ENCODE results near the gene ZCWPW1.
"Not testable (repeated sequence)": the region's sequence is repeated elsewhere in the genome, so short reads cannot be mapped to it uniquely, and the experiment has no call there.

ZCWPW1 gene

DNA sequence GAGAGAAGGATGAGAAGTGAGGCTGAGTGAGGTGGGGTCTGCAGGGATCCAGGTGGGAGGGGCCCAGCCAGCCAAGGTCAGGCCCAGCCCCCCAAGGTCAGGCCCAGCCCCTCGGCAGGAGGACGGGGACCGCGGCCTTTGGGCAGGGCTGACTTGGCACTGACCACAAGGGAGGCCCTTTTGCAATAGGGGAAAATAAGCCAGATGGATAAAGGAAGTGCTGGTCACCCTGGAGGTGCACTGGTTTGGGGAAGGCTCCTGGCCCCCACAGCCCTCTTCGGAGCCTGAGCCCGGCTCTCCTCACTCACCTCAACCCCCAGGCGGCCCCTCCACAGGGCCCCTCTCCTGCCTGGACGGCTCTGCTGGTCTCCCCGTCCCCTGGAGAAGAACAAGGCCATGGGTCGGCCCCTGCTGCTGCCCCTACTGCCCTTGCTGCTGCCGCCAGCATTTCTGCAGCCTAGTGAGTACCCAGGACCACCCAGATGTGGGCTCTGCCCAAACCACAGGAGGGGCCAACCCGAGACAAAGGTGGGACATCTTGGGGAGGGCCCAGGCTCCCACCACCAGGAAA, 55.2 kb downstream of the ZCWPW1 start, which contains the start of gene PILRA:
Gene PILRA, plus strand, starts transcription at position 227 of the 571 bp plus-strand sequence. Its CDS starts 170 bp downstream, at position 397.
- no peak for DNase-seq (ENCODE audit: low spot score)

DNA sequence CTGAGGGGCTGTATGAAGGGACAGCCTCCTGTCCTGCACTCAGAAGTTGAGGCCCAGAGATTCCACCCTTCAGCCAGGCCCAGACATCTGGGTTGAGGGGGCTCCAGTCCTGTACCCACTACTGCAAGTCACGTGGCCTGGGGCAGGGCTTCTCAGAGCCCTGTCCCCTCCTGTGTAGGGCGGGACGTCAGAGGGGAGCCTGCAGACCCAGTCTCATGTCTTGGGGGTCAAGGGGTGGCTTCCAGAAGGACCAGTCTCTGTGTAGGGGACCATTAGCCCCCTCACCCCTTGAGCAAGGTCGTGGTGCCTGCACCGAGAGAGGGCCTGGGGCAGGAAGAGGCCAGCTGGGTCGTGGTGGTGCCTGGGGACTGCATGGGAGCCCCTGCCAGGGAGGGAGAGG, 55.8 kb downstream of the ZCWPW1 start:
- DNase-seq (ENCODE audit: low spot score) = no peak

DNA sequence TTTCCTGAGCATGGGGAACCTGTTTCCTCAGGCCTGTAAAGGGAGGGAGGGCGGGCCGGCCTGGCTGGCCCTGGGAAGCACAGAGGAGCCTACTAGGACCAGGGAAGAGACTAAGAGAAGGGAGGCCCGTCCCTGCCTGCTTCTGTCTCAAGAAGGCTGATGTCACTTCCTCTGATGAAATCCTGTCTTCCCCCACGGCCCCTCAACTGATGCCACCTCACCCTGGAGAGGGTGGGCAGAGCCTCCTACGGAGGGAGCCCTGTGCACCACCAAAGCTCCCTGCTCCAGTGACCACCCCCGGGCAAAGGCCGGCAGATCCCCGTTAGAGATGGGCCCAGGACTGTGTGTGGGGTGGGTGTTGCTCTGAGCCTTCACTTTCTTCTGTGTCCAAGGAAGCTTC, 56.2 kb downstream of the ZCWPW1 start:
- DNase-seq (ENCODE audit: low spot score) = no peak

DNA sequence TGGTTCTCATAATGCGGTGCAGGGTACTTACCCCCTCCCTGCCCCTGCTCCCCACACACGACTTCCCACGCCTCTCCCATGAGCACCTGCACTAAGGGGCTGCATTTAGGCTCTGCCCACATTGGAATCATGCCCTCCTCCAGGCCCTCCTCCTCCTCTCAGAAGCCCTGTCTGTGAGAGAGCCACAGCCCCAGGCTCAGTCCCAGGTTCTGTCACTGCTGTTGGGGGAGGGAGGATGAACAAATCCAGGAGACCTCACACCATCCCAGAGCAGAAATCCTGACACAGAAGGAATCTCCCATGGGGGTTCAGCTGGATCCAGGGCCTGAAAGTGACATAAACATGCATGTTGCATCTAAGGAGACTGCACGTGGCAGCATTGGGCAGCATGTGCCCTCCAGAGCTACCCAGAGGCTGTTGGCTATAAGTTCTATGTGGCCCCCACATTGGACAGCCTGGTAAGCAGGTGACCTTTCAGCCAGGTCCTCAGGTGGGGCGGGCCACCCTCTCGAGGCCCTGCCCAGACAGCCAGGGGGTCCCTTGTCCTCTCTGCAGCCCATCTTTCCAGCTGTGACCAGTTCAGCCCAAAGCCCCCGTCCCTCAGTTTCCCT, 56.8 kb downstream of the ZCWPW1 start:
- DNase-seq (ENCODE audit: low spot score) = no peak

DNA sequence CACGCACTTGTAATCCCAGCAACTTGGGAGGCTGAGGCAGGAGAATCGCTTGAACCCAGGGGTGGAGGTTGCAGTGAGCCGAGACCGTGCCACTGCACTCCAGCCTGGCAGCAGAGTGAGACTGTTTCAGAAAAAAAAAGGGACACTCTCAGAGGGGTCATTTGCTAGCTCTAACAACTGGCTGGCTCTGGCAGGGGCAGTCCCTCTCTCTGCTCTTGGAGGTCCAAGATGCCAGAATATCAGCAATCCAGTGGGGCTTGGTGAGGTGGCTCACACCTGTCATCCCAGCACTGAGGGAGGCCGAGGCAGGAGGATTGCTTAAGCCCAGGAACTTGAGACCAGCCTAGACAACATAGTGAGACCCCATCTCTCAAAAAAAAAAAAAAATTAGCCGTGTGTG, 57.8 kb downstream of the ZCWPW1 start:
- no peak for DNase-seq (ENCODE audit: low spot score)

DNA sequence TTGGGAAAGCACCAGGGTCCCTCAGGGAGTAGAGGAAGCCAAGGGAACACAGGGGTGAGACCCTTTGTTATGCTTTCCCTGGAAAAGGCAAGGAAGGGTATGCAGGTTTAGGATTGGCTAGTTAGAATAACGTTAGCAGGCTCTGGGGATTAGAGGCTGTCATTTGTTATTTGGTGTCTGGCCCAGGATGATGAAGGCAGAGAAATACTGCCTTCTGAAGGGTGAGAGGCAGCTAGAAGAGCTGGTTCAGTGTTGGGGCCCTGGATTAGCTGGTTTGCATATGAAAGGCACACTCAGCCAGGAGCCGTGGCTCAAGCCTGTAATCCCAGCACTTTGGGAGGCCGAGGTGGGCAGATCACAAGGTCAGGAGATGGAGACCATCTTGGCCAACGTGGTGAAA, 58.2 kb downstream of the ZCWPW1 start:
- DNase-seq (ENCODE audit: low spot score) = no peak

DNA sequence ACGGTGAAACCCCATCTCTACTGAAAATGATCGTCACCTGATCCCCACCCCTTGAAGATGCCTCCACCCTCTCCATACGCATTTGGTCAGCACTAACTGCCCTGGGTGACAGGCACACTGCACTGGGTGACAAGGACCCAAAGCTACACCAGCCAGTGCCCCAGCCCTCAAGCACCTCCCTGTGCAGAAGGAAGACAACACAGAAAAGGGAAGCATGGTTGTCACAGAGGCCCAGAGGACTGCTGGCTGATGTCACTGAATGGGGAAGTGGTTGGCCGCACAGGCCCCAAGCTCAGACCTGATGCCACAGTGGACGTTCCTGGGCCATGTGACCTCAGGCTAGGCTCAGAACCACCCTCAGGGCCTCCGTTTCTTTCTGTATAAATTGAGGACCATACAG, 59.4 kb downstream of the ZCWPW1 start:
- DNase-seq (ENCODE audit: low spot score) = no peak

DNA sequence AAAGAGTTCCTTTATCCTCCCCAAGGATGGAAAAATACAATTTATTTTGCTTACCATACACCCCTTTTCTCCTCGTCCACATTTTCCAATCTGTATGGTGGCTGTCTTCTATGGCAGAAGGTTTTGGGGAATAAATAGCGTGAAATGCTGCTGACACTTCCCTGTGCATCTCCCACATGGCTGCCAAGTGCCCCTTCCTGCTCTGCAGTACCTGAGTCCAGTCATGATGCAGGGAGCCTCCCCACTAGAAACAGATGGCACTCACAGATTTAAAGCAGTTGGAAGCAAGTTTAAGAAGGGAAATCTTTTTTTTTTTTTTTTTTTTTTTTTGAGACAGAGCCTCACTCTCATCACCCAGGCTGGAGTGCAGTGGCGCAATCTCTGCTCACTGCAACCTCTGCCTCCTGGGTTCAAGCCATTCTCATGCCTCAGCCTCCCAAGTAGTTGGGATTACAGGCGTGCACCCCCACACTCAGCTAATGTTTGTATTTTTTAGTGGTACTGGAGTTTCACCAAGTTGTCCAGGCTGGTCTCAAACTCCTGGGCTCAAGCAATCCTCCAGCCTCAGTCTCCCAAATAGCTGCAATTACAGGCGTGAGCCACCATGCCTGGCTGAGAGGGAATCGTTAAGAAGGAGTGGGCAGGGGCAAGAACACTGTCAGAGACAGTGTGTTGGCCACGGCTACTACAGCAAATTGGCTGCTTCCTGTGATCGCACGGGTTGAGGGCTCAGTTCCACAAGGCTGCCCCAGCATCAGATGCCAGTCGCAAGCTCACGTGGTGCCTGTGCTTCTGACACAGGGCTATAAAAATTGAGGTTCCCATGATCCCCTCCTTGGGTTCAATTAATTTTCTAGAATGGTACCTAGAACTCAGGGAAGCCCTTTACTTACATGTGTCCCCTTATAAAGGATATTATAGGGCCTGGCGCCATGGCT, 60.6 kb downstream of the ZCWPW1 start:
- no peak for DNase-seq (ENCODE audit: low spot score)

DNA sequence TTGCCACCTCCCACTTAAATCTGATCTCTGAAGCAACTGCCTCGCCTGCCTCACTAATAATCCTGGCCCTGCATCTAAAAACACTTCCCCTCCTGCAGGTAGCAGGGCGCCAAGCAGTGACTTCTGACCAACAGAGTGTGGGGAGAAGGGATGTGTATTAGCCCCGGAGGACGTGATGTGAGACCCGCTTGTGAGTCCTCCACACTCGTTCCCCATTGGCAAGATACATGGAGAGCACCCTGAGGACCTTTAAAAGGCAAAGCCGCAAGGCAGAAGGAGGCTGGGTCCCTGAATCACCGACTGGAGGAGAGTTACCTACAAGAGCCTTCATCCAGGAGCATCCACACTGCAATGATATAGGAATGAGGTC, 61.3 kb downstream of the ZCWPW1 start:
- no peak for DNase-seq (ENCODE audit: low spot score)

DNA sequence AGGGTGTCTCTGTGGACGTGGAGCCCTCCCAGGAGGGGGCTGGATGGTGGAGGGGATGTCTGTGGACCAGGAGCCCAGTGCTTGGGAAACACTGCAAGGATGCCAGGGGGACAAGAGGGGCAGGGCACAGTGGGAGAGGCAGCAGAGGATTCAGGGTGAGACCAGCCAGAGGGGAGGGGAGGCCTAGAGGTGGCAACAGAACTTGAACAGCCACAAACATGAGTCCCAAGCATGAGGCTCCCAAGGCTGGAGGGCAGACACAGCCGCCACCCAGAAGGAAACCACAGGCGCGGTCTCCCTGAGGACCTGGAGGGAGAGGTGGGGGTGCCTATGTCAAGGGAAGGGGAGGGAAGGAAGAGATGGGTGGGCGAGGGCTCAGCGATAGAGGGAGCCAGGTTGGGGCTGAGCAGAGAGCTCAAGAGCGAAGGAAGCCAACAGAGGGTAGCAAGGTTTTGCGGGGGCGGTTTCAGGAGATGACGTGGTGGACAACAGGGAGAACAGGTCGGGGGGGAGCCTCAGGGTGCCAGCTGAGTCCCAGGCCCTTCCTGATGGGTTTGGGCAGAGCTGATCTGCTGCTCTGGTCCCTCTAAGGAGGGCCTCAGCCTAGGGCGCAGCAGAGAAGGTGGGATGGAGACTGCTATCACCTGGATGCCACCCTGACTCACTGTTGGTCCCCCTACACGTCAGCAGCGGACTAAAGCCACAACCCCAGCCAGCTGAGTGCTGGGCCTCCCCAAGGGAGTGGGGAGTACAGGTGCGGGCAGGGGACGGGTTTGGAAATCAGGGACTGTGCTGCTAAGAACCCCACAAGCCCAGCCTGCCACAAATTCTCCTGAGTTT, 61.9 kb downstream of the ZCWPW1 start:
- DNase-seq (ENCODE audit: low spot score) = no peak

DNA sequence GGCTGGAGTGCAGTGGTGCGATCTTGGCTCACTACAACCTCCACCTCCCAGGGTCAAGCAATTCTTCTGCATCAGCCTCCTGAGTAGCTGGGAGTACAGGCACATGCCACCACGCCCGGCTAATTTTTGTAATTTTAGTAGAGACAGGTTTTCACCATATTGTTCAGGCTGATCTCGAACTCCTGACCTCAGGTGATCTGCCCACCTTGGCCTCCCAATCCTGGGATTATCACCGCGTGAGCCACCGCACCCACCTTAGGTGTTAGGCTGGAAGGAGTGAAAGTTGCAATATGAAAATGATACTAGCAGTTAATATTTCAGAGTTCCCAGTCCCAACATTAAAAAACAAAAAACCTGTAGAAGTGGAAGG, 62.5 kb downstream of the ZCWPW1 start:
- DNase-seq (ENCODE audit: low spot score) = not testable (repeated sequence)

DNA sequence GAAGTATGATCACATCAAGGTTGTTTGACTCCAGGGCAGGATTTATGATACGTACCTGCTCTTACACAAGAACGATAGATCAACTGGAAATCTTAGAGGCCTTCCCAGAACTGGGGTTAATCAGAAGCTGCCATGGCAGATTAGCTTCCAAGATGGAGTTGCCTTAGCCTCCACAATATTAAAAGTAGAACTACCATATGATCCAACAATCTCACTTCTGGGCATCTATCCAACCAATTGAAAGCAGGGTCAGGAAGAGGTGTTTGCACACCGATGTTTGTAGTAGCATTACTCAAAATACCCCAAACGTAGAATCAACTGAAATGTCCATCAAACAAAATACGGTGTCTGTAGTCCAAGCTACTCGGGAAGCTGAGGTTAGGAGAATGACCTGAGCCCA, 64.0 kb downstream of the ZCWPW1 start:
- no peak for DNase-seq (ENCODE audit: low spot score)

DNA sequence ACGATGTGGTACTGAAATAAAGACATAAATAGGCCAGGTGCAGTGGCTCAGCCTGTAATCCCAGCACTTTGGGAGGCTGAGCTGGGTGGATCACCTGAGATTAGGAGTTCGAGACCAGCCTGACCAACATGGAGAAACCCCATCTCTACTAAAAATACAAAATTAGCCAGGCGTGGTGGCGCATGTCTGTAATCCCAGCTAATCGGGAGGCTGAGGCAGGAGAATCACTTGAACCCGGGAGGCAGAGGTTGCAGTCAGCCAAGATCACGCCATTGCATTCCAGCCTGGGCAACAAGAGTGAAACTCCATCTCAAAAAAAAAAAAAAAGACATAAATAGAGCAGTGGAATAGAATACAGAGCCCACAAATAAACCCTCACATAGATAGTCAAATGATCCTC, 64.7 kb downstream of the ZCWPW1 start:
- DNase-seq (ENCODE audit: low spot score) = not testable (repeated sequence)

DNA sequence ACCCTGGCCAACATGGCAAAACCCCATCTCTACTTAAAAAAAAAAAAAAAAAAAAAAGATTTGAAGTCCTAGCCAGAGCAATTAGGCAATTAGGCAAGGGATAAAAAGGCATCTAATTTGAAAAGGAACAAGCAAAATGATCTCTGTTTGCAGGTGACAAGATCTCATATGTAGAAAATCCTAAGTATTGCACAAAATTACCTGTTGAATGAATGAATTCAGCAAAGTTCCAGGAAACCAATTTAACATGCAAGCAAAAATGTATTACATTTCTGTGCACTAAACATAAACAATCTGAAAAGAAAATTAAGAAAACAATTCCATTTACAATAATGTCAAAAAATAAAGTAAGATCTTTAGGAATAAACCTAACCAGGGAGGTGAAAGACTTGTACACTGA, 65.4 kb downstream of the ZCWPW1 start:
- no peak for DNase-seq (ENCODE audit: low spot score)

DNA sequence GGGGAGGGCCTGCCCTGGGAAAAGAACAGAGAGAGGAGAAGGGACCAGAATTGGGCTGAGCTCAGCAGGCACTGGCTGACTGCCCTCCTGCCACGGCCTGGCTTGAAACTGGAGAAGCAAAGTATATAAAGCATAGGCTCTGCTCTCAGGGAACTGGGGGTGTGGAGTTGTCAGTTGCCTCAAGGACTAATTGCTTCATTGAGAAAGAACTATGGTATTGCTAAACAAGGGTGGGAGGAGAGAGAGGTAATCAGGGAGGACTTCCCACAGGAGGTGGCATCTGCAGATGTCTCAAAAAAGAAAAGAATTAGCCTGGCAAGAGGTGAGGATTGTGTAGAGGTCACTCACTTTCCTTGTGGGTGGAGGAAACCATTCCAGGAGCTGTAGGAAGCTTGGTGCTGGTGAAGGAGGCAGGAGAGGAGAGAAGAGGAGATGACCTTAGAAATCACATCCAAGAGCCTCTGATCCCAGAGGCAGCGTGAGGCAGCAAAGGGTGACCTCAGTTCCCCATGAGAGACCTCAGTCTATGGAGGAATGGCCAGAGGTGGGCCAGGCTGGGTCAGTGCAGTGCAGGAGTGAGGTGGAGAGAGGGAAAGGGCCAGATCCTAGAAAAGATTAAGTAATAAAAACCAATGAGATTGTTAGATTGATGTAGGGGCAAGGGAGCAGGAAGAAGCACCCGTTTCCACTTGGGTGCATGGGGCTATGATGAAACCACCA, 68.2 kb downstream of the ZCWPW1 start:
- no peak for DNase-seq (ENCODE audit: low spot score)

DNA sequence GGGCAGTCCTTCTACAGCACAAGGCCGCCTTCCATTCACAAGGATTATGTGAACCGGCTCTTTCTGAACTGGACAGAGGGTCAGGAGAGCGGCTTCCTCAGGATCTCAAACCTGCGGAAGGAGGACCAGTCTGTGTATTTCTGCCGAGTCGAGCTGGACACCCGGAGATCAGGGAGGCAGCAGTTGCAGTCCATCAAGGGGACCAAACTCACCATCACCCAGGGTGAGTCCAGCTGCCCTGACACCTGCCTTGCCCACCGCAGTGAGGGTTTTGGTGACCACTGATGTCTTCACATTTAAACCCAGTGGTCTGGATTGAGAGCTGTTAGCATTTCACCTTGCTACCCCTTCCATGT, 69.7 kb downstream of the ZCWPW1 start:
- DNase-seq (ENCODE audit: low spot score) = no peak

DNA sequence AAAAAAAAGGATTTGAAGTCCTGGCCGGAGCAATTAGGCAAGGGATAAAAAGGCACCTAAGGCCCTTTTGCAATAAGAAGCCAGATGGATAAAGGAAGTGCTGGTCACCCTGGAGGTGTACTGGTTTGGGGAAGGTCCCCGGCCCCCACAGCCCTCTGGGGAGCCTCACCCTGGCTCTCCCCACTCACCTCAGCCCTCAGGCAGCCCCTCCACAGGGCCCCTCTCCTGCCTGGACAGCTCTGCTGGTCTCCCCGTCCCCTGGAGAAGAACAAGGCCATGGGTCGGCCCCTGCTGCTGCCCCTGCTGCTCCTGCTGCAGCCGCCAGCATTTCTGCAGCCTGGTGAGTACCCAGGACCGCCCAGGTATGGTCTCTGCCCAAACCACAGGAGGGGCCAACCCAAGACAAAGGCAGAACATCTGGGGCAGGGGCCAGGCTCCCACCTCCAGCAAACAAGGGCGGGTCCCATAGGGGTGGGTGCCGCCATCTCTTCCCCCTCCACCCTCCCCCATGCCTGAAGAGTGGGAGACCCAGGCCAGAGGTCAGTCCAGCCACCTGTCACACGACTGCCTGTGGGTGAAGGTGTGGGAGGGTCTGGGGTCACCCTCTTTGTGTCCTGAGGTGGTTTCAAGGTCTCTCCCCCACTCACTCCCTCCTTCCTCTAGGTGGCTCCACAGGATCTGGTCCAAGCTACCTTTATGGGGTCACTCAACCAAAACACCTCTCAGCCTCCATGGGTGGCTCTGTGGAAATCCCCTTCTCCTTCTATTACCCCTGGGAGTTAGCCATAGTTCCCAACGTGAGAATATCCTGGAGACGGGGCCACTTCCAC, 70.3 kb downstream of the ZCWPW1 start, which contains the start of gene PILRB:
Gene PILRB, plus strand, starts transcription at position 91 of the 830 bp plus-strand sequence. Its CDS starts 186 bp downstream, at position 277.
- DNase-seq (ENCODE audit: low spot score) = no peak

DNA sequence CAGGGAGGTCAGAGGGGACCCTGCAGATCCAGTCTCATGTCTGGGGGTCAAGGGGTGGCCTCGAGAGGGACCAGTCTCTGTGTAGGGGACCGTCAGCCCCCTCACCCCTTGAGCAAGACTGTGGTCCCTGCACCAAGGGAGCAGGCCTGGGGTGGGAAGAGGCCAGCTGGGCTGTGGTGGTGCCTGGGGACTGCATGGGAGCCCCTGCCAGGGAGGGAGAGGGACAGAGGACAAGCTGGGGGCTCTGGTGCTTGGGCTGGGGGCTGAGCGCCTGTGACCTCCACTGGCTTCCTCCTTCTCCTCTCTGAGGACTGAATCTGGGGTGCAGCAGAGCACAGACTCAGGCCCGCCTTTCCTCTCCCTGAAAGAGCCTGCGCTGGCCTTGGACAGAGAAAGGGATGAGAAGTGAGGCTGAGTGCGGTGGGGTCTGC, 71.4 kb downstream of the ZCWPW1 start:
- no peak for DNase-seq (ENCODE audit: low spot score)

DNA sequence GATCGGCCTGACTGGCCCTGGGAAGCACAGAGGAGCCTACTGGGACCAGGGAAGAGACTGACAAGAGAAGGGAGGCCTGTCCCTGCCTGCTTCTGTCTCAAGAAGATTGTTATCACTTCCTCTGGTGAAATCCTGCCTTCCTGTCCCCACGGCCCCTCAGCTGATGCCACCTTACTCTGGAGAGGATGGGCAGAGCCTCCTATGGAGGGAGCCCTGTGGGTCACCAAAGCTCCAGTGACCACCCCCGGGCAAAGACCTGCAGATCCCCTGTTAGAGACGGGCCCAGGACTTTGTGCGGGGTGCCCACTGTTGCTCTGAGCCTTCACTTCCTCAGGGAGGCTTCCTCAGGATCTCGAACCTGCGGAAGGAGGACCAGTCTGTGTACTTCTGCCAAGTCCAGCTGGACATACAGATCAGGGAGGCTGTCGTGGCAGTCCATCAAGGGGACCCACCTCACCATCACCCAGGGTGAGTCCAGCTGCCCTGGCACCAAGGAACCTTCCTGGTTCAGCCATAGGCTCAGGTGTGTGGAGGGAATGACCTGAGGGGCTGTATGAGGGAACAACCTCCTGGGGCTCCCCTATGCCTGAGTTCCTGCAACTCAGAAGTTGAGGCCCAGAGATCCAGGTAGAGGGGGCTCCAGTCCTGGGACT, 72.0 kb downstream of the ZCWPW1 start:
- no peak for DNase-seq (ENCODE audit: low spot score)

DNA sequence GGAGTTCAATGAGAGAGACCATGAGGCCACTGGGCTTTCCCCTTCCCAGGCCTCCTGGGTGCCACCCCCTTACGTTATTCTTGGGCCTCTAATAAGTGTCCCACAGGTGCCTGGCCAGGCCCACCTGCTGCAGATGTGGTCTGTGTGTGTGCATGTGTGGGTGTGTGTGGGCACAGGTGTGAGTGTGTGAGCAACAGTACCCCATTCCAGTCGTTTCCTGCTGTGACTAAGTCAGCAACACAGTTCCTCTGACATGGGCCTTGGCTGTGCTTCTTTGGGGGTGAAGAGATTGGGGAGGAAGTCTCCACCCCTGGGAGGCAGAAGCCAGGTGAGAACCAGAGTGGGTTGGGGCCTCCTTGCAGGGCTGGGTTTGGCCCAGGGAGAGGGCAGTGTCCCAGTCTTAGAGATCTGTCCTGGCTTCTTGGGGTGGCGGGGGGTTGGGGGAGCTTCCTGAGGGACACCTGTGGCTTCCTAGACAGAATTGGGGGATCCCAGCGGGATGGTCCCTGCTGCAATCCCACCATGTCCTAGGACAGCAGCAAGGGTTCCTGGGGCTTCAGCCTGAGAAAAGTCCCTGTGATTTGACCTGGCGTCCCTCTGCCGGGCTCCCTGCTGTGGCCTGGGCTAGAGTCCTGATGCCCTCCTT, 74.7 kb downstream of the ZCWPW1 start:
- DNase-seq (ENCODE audit: low spot score) = no peak
